H1 (cell line): ENCODE data around the gene RBM17. TPM values are rescaled to one million over a fixed set of nuclear protein-coding genes. Genes with fewer than 3 reads are reported as not detected.

ENCODE experiments used
- CHD1 ChIP-seq: IDR thresholded peaks from 2 replicates; pipeline ENCODE4 v1.6.1; 2012; ENCODE audit warnings: low read depth, low read length, improper control_type of control experiment
- CHD2 ChIP-seq: IDR thresholded peaks from 2 replicates; pipeline ENCODE4 v1.6.1; 2012; ENCODE audit warnings: low read length, improper control_type of control experiment
- HDAC2 ChIP-seq, 2 experiments: fragments of 300-600 bp in 1 of 2; sonication (generic) in 1 of 2; IDR thresholded peaks; 2 replicates each; pipeline ENCODE4 v1.6.1; 2011 to 2012; ENCODE audit warnings: low read depth in 2 of 2, low read length in 2 of 2, mild to moderate bottlenecking in 2 of 2, moderate library complexity in 2 of 2, borderline replicate concordance in 1 of 2, inconsistent platforms in 1 of 2
- JUN ChIP-seq: IDR thresholded peaks from 2 replicates; pipeline ENCODE4 v1.6.1; 2011; ENCODE audit warnings: low read depth, mild to moderate bottlenecking, improper control_type of control experiment, low read length
- PHF8 ChIP-seq: fragments of 200-600 bp; sonication (generic); conservative IDR thresholded peaks from 2 replicates; pipeline ENCODE4 v1.7.1; 2012; ENCODE audit warnings: low read depth, mild to moderate bottlenecking, inconsistent platforms, low read length, moderate library complexity
- POLR2AphosphoS5 ChIP-seq: IDR thresholded peaks from 2 replicates; pipeline ENCODE4 v1.6.1; 2011; ENCODE audit warnings: low read depth, low read length
- RAD21 ChIP-seq, 2 experiments: IDR thresholded peaks in 1 of 2; conservative IDR thresholded peaks in 1 of 2; 2 replicates each; pipeline ENCODE4 v1.6.1; 2011; ENCODE audit warnings: low read depth in 2 of 2, low read length in 2 of 2, improper control_type of control experiment in 1 of 2, inconsistent platforms in 1 of 2, mild to moderate bottlenecking in 1 of 2, moderate library complexity in 1 of 2
- TEAD4 ChIP-seq: IDR thresholded peaks from 2 replicates; pipeline ENCODE4 v1.6.1; 2012; ENCODE audit warnings: low read depth, low read length, inconsistent platforms, mixed read lengths
- polyA plus RNA-seq, 7 experiments: library from polyadenylated mRNA; depleted of rRNA in 3 of 7; stranded (reverse) in 5 of 7; unstranded in 2 of 7; fragments of >200 nt in 5 of 7; fragments of 200-250 nt in 2 of 7; gene quantifications; 1 replicate in 5 of 7; 2 replicates in 1 of 7; 4 replicates in 1 of 7; pipeline versions ENCODE4 v1.2.1 to v1.2.3, GENCODE V29; 2011 to 2013; ENCODE audit warnings: missing spikeins in 2 of 7, mixed read lengths in 2 of 7
- total RNA-seq: library from RNA; stranded (reverse); fragmentation: NEBNext Ultra II Directional; extraction: Animal tissue kit (Norgen Biotek cat#: 25700); gene quantifications from 2 replicates; pipeline ENCODE4 v1.2.1, GENCODE V29; 2021
- TF ChIP-seq, protein P1 (sequence below): fragments of 300-600 bp; sonication (generic); IDR thresholded peaks from 2 replicates; pipeline ENCODE4 v1.7.1; 2012; ENCODE audit warnings: low read length, moderate library complexity, mild to moderate bottlenecking, inconsistent platforms; ENCODE audit not compliant: insufficient replicate concordance

The RBM17 gene
- total and polyA plus RNA-seq, 2 of the 8 experiments (the other 6 are each of a cell fraction or from before 2014, with no cell fraction given): 15.7 to 128 TPM

DNA sequence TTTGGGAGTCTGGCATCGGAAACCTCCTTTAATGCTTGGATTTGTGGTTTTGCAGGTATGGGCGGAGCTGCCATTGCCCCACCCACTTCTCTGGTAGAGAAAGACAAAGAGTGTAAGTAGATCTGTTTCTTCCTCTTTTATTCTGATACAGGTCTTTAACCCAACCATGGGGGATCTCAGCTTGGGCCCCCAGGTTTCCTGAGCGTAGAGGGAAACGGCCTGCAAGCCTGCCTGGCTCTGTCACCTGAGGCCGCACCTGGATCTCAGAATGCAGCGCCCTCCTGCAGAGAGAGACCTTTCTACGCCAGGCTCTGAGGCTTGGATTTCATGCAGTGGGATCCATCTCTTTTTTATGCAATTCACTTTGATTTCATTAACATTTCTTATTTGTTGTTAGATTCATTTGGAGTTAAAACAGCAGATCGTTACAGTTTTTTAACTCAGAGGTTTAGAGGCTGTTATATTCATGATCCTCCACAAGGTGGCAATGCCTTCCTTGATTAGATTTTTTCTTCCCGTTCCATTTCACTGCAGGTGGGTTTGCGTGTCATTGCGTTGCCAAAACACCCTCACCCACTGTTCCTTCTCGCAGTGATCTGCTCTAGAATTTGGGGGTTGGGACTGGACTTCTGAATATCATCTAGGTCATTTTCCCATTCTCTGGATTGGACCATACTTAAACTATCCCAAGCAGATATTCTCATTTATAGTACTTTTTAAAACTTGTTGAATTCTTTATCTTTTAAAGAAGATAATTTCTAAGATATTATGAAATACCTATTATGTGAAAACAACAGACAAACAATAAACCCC, 20.0 kb downstream of the RBM17 start (continued):
- TF ChIP-seq, protein P1, sequence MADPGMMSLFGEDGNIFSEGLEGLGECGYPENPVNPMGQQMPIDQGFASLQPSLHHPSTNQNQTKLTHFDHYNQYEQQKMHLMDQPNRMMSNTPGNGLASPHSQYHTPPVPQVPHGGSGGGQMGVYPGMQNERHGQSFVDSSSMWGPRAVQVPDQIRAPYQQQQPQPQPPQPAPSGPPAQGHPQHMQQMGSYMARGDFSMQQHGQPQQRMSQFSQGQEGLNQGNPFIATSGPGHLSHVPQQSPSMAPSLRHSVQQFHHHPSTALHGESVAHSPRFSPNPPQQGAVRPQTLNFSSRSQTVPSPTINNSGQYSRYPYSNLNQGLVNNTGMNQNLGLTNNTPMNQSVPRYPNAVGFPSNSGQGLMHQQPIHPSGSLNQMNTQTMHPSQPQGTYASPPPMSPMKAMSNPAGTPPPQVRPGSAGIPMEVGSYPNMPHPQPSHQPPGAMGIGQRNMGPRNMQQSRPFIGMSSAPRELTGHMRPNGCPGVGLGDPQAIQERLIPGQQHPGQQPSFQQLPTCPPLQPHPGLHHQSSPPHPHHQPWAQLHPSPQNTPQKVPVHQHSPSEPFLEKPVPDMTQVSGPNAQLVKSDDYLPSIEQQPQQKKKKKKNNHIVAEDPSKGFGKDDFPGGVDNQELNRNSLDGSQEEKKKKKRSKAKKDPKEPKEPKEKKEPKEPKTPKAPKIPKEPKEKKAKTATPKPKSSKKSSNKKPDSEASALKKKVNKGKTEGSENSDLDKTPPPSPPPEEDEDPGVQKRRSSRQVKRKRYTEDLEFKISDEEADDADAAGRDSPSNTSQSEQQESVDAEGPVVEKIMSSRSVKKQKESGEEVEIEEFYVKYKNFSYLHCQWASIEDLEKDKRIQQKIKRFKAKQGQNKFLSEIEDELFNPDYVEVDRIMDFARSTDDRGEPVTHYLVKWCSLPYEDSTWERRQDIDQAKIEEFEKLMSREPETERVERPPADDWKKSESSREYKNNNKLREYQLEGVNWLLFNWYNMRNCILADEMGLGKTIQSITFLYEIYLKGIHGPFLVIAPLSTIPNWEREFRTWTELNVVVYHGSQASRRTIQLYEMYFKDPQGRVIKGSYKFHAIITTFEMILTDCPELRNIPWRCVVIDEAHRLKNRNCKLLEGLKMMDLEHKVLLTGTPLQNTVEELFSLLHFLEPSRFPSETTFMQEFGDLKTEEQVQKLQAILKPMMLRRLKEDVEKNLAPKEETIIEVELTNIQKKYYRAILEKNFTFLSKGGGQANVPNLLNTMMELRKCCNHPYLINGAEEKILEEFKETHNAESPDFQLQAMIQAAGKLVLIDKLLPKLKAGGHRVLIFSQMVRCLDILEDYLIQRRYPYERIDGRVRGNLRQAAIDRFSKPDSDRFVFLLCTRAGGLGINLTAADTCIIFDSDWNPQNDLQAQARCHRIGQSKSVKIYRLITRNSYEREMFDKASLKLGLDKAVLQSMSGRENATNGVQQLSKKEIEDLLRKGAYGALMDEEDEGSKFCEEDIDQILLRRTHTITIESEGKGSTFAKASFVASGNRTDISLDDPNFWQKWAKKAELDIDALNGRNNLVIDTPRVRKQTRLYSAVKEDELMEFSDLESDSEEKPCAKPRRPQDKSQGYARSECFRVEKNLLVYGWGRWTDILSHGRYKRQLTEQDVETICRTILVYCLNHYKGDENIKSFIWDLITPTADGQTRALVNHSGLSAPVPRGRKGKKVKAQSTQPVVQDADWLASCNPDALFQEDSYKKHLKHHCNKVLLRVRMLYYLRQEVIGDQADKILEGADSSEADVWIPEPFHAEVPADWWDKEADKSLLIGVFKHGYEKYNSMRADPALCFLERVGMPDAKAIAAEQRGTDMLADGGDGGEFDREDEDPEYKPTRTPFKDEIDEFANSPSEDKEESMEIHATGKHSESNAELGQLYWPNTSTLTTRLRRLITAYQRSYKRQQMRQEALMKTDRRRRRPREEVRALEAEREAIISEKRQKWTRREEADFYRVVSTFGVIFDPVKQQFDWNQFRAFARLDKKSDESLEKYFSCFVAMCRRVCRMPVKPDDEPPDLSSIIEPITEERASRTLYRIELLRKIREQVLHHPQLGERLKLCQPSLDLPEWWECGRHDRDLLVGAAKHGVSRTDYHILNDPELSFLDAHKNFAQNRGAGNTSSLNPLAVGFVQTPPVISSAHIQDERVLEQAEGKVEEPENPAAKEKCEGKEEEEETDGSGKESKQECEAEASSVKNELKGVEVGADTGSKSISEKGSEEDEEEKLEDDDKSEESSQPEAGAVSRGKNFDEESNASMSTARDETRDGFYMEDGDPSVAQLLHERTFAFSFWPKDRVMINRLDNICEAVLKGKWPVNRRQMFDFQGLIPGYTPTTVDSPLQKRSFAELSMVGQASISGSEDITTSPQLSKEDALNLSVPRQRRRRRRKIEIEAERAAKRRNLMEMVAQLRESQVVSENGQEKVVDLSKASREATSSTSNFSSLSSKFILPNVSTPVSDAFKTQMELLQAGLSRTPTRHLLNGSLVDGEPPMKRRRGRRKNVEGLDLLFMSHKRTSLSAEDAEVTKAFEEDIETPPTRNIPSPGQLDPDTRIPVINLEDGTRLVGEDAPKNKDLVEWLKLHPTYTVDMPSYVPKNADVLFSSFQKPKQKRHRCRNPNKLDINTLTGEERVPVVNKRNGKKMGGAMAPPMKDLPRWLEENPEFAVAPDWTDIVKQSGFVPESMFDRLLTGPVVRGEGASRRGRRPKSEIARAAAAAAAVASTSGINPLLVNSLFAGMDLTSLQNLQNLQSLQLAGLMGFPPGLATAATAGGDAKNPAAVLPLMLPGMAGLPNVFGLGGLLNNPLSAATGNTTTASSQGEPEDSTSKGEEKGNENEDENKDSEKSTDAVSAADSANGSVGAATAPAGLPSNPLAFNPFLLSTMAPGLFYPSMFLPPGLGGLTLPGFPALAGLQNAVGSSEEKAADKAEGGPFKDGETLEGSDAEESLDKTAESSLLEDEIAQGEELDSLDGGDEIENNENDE: peak; percentile 83
- TF ChIP-seq POLR2AphosphoS5 (peak; percentile 73; the same call in 1 of the 2 replicates), HDAC2 (IDR thresholded peaks at IDR 0.05; ENCODE audit: borderline replicate concordance in 1 of 2, low read depth in 2 of 2, low read length in 2 of 2) (0 out of 4 replicates have a peak, but pooled peaks of 1 of the 2 experiments have one; percentile 58), CHD1 (no peak), JUN (no peak), PHF8 (no peak), CHD2 (no peak), RAD21 (IDR thresholded peaks at IDR 0.05 in 1 of 2, conservative IDR thresholded peaks at IDR 0.05 in 1 of 2; ENCODE audit: low read depth in 2 of 2, low read length in 2 of 2) (peak; percentile 72 to 76), TEAD4 (0 out of 2 replicates have a peak, but pooled peaks have one; percentile 11)
